ENCODE data around the gene INPP4A.

Gene INPP4A

GRCh38 chr2:98479959-98480524, 35.4 kb downstream of the INPP4A start:
- Histone ChIP-seq H3K27ac (ENCODE audit: low read depth, low read length) (no peak overlapping the region), H3K36me3 (ENCODE audit: insufficient read depth, low read length) (no peaks in the 10 kb centered on the region), H3K27me3 (ENCODE audit: insufficient read depth, low read length) (no peaks in the 10 kb centered on the region), H3K4me3 (ENCODE audit: low read length) (no peak overlapping the region), H3K9me3 (ENCODE audit: insufficient read depth, low read depth, low read length) (no peaks in the 10 kb centered on the region), H3K9ac (ENCODE audit: low read depth, low read length) (no peak overlapping the region), H3K4me1 (ENCODE audit: insufficient read depth, low read length) (peaks cover 23% of the 10 kb centered on the region)
- WGBS, result 81% methylated on average over 4 of the region's 4 CpGs

DNA sequence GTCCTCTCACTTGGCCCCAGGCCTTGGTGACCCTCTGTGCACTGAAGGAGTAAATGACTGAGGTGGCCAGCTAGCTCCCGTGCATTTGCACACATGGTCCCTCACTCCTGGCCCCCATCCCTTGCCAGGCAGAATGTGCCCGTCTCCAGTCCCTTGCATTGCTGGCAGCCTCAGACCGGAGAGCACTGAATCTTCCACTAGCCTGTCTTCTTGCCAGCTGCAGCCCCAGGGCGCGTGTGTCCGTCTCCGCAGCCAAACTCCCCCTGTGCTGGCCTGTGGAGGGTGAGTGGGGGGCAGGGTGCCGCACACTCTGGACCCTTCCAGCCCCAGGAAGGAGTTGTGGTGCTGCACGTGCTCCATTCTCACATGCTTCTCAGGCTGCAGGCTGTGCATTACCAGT, 35.9 kb downstream of the INPP4A start:
- H3K36me3 ChIP-seq (ENCODE audit: insufficient read depth, low read length), result no peaks in the 10 kb centered on the region
- H3K27me3 ChIP-seq (ENCODE audit: insufficient read depth, low read length), result no peaks in the 10 kb centered on the region
- no peak overlapping the region for H3K4me3 ChIP-seq (ENCODE audit: low read length)
- WGBS, result 93% methylated on average over 9 of the region's 9 CpGs
- no peaks in the 10 kb centered on the region for H3K9me3 ChIP-seq (ENCODE audit: insufficient read depth, low read depth, low read length)
- no peak overlapping the region for H3K27ac ChIP-seq (ENCODE audit: low read depth, low read length)
- H3K4me1 ChIP-seq (ENCODE audit: insufficient read depth, low read length), result peaks cover 28% of the 10 kb centered on the region
- H3K9ac ChIP-seq (ENCODE audit: low read depth, low read length), result no peak overlapping the region

GRCh38 chr2:98482362-98482761, 37.7 kb downstream of the INPP4A start:
- Histone ChIP-seq H3K27ac (ENCODE audit: low read depth, low read length) (no peak overlapping the region), H3K4me1 (ENCODE audit: insufficient read depth, low read length) (peaks cover 28% of the 10 kb centered on the region), H3K4me3 (ENCODE audit: low read length) (no peak overlapping the region), H3K9ac (ENCODE audit: low read depth, low read length) (no peak overlapping the region), H3K27me3 (ENCODE audit: insufficient read depth, low read length) (no peaks in the 10 kb centered on the region), H3K36me3 (ENCODE audit: insufficient read depth, low read length) (no peaks in the 10 kb centered on the region), H3K9me3 (ENCODE audit: insufficient read depth, low read depth, low read length) (no peaks in the 10 kb centered on the region)
- WGBS, result 91% methylated on average over 2 of the region's 2 CpGs

DNA sequence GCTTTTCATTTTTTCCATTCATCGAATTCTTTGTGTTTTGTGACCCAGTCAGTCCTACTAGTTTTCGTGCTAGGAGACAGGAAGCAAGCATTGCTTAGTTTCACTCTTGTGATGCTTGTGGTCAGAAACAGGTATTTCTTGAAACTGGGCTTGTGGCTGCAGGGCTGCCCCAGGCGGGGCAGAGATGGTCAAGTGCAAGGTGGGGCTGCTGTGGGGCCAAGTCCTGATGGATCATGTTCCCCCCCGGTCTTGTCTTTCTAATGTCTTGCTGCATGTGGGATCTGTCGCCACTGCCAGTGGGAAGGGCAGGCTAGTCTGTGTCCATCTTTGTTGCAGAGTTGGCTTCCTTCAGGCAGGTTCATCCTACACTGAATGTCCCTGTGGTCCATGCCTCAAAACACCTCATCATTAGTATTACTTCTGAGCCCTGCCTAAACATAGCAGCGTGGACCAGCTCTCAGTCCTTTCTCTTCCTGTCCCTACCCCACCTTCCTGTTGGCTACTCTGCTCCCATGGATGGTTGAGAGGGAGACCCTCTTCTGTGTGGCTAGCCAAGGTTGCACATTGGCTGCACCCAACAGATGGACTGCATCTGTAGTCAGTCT, 38.7 kb downstream of the INPP4A start:
- no peaks in the 10 kb centered on the region for H3K27me3 ChIP-seq (ENCODE audit: insufficient read depth, low read length)
- H3K4me1 ChIP-seq (ENCODE audit: insufficient read depth, low read length), result peaks cover 28% of the 10 kb centered on the region
- no peaks in the 10 kb centered on the region for H3K36me3 ChIP-seq (ENCODE audit: insufficient read depth, low read length)
- H3K9me3 ChIP-seq (ENCODE audit: insufficient read depth, low read depth, low read length), result no peaks in the 10 kb centered on the region
- 90% methylated on average over 6 of the region's 6 CpGs for WGBS
- H3K4me3 ChIP-seq (ENCODE audit: low read length), result no peak overlapping the region
- no peak overlapping the region for H3K27ac ChIP-seq (ENCODE audit: low read depth, low read length)
- H3K9ac ChIP-seq (ENCODE audit: low read depth, low read length), result no peak overlapping the region

DNA sequence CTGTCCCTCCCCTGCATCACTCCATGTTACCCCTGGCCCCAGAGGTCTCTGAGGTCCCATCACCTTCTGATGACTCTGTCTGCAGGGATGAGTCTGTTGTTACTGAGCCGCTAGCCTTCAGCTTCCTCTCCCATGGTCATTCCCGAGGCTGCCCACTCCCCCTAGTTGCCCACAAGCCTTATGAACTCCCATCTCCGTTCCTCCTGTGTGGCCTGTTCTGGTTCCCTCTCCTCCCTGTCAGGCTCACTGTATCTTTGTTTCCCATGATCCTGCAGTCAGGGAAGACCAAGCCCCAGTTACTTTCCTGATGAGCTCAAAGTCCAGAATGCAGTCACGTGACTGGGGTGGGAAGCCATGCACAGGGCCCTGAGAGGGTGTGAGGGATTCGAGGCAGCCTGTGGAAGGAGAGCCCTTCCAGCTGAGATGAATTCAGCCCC, 39.5 kb downstream of the INPP4A start:
- peaks cover 28% of the 10 kb centered on the region for H3K4me1 ChIP-seq (ENCODE audit: insufficient read depth, low read length)
- no peak overlapping the region for H3K27ac ChIP-seq (ENCODE audit: low read depth, low read length)
- no peaks in the 10 kb centered on the region for H3K36me3 ChIP-seq (ENCODE audit: insufficient read depth, low read length)
- H3K27me3 ChIP-seq (ENCODE audit: insufficient read depth, low read length), result no peaks in the 10 kb centered on the region
- WGBS, result 91% methylated on average over 5 of the region's 5 CpGs
- no peak overlapping the region for H3K4me3 ChIP-seq (ENCODE audit: low read length)
- H3K9ac ChIP-seq (ENCODE audit: low read depth, low read length), result no peak overlapping the region
- H3K9me3 ChIP-seq (ENCODE audit: insufficient read depth, low read depth, low read length), result no peaks in the 10 kb centered on the region

- no peaks in the 10 kb centered on the region for H3K36me3 ChIP-seq (ENCODE audit: insufficient read depth, low read length)
- H3K27me3 ChIP-seq (ENCODE audit: insufficient read depth, low read length), result no peaks in the 10 kb centered on the region
- no peak overlapping the region for H3K4me3 ChIP-seq (ENCODE audit: low read length)
- WGBS, result 88% methylated on average over 10 of the region's 13 CpGs
- no peak overlapping the region for H3K27ac ChIP-seq (ENCODE audit: low read depth, low read length)
- peaks cover 24% of the 10 kb centered on the region for H3K4me1 ChIP-seq (ENCODE audit: insufficient read depth, low read length)
- H3K9me3 ChIP-seq (ENCODE audit: insufficient read depth, low read depth, low read length), result no peaks in the 10 kb centered on the region
- H3K9ac ChIP-seq (ENCODE audit: low read depth, low read length), result no peak overlapping the region
These were observed 40.2 kb downstream of the INPP4A start for GRCh38 chr2:98484652-98485452.

- Histone ChIP-seq H3K9me3 (ENCODE audit: insufficient read depth, low read depth, low read length) (no peaks in the 10 kb centered on the region), H3K36me3 (ENCODE audit: insufficient read depth, low read length) (no peaks in the 10 kb centered on the region), H3K9ac (ENCODE audit: low read depth, low read length) (no peak overlapping the region), H3K27me3 (ENCODE audit: insufficient read depth, low read length) (no peaks in the 10 kb centered on the region), H3K27ac (ENCODE audit: low read depth, low read length) (no peak overlapping the region), H3K4me1 (ENCODE audit: insufficient read depth, low read length) (peaks cover 21% of the 10 kb centered on the region), H3K4me3 (ENCODE audit: low read length) (no peak overlapping the region)
- 64% methylated on average over 4 of the region's 4 CpGs for WGBS
These were observed 40.7 kb downstream of the INPP4A start for GRCh38 chr2:98485453-98485755.

- H3K4me1 ChIP-seq (ENCODE audit: insufficient read depth, low read length), result peaks cover 21% of the 10 kb centered on the region
- H3K9me3 ChIP-seq (ENCODE audit: insufficient read depth, low read depth, low read length), result no peaks in the 10 kb centered on the region
- no peak overlapping the region for H3K27ac ChIP-seq (ENCODE audit: low read depth, low read length)
- H3K4me3 ChIP-seq (ENCODE audit: low read length), result no peak overlapping the region
- H3K27me3 ChIP-seq (ENCODE audit: insufficient read depth, low read length), result no peaks in the 10 kb centered on the region
- no peaks in the 10 kb centered on the region for H3K36me3 ChIP-seq (ENCODE audit: insufficient read depth, low read length)
- WGBS, result 81% methylated on average over 5 of the region's 5 CpGs
- H3K9ac ChIP-seq (ENCODE audit: low read depth, low read length), result no peak overlapping the region
These were observed 41.8 kb downstream of the INPP4A start for GRCh38 chr2:98486374-98486981.

DNA sequence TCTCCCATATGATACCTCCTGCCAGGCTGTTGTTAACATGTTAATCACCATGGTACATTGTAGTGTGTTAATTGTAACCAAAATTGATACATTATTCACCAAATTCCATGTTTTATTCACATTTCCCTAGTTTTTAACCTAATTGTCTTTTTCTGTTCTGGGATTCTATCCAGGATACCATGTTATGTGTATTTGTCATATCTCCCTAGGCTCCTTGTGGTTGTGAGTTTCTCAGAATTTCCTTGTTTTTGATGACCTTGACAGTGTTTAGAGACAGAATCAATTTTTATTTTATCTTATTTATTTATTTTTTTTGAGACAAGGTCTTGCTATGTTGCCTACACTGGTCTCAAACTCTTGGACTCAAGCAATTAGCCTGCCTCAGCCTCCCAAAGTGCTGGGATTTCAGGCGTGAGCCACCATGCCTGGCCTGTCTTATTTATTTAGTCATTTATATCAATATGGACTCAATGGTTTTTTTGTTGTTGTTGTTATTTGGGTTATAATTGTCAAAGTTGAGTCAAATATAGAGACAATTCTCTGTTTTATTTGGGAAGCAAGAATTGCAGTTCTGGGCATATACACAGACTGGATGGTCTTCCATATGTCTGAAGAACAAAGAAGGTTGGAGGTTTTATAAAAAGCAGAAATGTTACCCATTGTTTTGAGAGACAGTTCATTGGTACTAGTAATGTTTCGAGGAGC, 42.6 kb downstream of the INPP4A start:
- H3K27ac ChIP-seq (ENCODE audit: low read depth, low read length), result no peak overlapping the region
- peaks cover 21% of the 10 kb centered on the region for H3K4me1 ChIP-seq (ENCODE audit: insufficient read depth, low read length)
- H3K9me3 ChIP-seq (ENCODE audit: insufficient read depth, low read depth, low read length), result no peaks in the 10 kb centered on the region
- no peaks in the 10 kb centered on the region for H3K36me3 ChIP-seq (ENCODE audit: insufficient read depth, low read length)
- no peak overlapping the region for H3K4me3 ChIP-seq (ENCODE audit: low read length)
- 88% methylated on average over 2 of the region's 2 CpGs for WGBS
- H3K9ac ChIP-seq (ENCODE audit: low read depth, low read length), result no peak overlapping the region
- no peaks in the 10 kb centered on the region for H3K27me3 ChIP-seq (ENCODE audit: insufficient read depth, low read length)

GRCh38 chr2:98487806-98488189, 43.1 kb downstream of the INPP4A start:
- Histone ChIP-seq H3K9ac (ENCODE audit: low read depth, low read length) (no peak overlapping the region), H3K9me3 (ENCODE audit: insufficient read depth, low read depth, low read length) (no peaks in the 10 kb centered on the region), H3K4me1 (ENCODE audit: insufficient read depth, low read length) (peaks cover 21% of the 10 kb centered on the region), H3K27me3 (ENCODE audit: insufficient read depth, low read length) (no peaks in the 10 kb centered on the region), H3K4me3 (ENCODE audit: low read length) (no peak overlapping the region), H3K27ac (ENCODE audit: low read depth, low read length) (no peak overlapping the region), H3K36me3 (ENCODE audit: insufficient read depth, low read length) (no peaks in the 10 kb centered on the region)
- 92% methylated on average over 2 of the region's 3 CpGs for WGBS

- WGBS, result 95% methylated on average over 4 of the region's 4 CpGs
- H3K27ac ChIP-seq (ENCODE audit: low read depth, low read length), result no peak overlapping the region
- H3K4me1 ChIP-seq (ENCODE audit: insufficient read depth, low read length), result peaks cover 21% of the 10 kb centered on the region
- H3K9ac ChIP-seq (ENCODE audit: low read depth, low read length), result no peak overlapping the region
- H3K9me3 ChIP-seq (ENCODE audit: insufficient read depth, low read depth, low read length), result no peaks in the 10 kb centered on the region
- H3K27me3 ChIP-seq (ENCODE audit: insufficient read depth, low read length), result no peaks in the 10 kb centered on the region
- no peak overlapping the region for H3K4me3 ChIP-seq (ENCODE audit: low read length)
- no peaks in the 10 kb centered on the region for H3K36me3 ChIP-seq (ENCODE audit: insufficient read depth, low read length)
These were observed 43.6 kb downstream of the INPP4A start for GRCh38 chr2:98488252-98488651.

Data from HUES64 (cell line).